GM21423 (cell line): ENCODE data around the gene NOC2L.

ENCODE experiments used
- ATAC-seq: cut with Tn5 transposase; IDR thresholded peaks from one replicate; pipeline ENCODE4 v1.9.1; 2021; ENCODE audit warnings: mild to moderate bottlenecking, moderate library complexity; ENCODE audit not compliant: unreplicated experiment

Gene NOC2L

GRCh38 chr1:919271-919872, 39.7 kb downstream of the NOC2L start:
- no peak for ATAC-seq

DNA sequence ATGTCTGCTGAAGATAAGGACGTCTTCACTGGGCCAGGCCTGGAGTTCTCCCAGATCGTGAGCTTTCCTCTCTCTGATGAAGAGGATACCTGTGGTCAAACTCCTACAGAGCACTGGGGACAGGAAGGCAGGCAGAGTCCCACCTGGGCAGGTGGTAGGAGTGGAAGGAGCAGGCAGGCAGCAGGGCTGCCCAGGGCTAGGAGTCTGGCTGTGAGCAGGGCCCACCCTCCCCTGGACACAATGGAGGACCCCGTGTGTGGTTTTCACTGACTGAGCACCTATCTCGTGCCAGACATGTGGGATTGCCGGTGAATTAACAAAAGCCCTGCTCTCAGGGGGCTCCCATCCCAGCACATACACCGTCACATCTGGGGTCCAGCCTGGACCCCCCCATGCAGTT, 40.2 kb downstream of the NOC2L start:
- no peak for ATAC-seq

DNA sequence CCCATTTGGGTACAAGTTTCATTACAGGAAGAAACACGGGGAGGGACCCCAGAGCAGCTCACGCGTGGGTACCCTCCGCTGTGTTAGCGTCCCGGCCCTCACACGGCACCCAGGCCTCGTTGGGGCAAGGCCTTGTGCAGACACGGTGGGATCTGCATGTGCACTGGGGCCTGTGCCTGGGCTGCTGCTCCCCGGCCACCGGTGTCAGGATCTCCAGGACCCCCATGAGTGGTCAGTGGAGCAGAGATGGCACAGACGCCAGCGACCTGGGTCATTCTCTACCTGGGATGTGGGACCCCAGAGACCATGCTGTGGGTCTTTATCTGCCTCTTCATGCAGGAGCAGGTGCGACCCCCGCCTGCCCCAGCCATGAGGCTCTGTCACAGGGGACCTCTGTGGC, 40.7 kb downstream of the NOC2L start:
- ATAC-seq: no peak

DNA sequence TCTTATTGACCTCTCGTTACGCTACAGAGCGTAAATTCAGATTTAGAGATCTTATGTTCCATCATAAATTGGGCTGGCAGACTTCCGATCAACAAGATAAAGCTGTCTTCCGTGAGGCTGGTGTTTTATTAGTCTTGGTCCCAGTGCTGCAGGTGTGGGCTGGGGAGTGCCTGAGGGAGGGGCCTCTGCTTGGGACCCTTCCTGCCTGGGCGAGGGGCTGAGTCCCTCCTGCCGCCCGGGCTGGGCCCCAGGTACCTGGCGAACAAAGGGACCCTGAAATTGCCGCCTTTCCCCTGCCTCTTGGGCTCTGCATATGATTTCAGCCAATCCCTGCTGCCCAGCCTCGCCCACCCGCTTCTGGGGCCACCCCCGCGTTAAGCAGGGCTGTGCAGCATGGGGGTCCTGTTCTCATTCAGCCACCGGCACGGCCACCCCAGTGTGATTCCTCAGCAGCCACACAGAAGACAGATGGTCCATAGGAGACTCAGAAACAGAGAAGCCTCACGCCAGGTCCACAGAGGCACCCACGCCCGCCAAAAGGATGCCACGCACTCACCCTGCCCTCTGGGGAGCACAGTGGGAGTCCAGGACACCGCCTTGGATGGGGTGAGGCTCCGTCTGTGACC, 41.5 kb downstream of the NOC2L start:
- ATAC-seq: no peak

- no peak for ATAC-seq
These were observed 42.0 kb downstream of the NOC2L start for GRCh38 chr1:917076-917459.

- no peak for ATAC-seq
These were observed 42.6 kb downstream of the NOC2L start for GRCh38 chr1:916173-917075.

DNA sequence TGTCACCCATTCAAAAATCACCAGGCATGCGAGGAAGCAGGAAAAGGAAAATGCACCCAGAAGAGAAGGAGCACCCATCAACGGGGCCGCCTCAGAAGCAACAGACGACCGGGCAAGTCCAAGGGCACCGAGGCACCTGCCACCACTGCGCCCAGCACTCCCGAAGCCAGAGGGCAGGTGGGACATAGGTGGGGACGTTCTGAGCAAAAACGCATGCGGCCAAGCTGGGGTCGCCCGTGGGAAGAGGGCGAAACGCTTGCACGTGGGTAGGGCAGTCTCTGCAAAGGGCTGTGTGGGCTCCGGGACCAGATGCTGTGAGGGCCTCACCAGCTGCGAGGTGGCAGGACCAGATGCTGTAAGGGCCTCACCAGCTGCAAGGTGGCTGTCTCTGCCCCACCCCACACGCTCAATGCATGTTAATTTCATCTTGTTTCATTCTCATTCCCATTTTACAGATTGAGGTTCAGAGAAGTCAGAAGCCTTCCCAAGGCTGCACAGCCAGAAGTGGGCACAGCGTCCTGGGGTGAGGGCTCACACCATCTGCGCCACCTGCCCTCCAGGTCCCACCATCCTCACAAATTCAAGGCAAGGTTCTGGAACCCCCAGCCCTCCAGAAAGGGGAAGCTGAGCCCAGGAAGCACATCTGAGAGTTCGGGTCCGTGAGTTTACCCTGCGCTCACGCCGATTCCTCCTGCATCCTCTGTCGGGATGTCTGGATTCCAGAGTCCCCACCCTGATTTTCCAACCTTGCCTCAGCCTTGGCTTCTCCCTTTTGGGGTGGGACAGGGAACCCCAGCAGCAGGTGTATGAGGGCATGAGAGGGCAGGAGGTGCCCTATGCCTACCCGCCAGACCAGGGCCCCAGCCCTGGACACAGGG, 43.5 kb downstream of the NOC2L start:
- no peak for ATAC-seq

DNA sequence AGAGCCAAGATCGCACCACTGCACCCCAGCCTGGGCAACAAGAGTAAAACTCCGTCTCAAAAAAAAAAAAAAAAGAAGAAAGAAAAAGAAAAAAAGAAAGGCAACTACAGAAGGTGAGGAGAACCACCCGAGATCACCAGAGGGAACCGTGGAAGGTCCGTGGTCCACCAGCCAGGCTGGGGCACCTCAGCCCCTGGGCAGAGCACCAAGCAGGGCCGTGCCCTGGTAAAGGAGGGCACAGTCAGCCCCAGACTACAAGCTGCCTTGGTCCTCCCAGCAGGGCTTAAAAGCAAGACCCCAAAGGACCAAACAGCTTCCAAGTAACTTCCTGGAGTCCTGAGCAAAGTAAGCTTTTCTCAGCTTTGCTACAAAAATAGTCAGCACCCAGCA, 44.2 kb downstream of the NOC2L start:
- no peak for ATAC-seq

DNA sequence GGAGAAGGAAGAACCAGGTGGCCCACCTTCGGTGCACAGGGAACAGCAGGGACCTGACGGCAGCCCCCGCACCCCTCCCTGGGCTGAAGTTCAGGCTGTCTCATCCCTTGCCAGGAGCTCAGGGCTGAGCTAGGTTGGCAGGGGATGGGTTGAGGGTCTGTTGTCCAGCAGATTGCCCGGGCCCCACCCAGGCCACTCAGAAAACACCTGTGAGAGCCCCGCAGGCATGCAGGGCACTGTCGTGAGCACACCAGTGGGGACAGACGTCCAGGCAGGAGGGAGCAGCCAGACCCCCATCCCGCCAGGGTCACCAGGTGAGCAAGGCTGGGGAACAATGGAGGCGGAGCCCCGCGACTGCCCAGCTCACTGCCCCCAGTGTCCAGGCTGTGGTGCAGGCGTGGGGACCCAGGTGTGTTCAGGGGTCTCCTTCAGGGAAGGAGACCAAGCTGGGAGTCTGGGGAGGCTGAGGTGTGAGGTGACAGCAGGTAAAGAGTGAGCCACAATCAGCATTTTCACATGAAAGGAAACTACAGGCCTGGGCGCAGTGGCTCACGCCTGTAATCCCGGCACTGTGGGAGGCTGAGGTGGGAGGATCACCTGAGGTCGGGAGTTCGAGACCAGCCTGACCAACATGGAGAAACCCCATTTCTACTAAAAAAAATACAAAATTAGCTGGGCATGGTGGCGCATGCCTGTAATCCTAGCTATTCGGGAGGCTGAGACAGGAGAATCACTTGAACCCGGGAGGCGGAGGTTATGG, 44.7 kb downstream of the NOC2L start:
- ATAC-seq: no peak

- ATAC-seq: no peak
These were observed 45.4 kb downstream of the NOC2L start for GRCh38 chr1:913491-914130.

DNA sequence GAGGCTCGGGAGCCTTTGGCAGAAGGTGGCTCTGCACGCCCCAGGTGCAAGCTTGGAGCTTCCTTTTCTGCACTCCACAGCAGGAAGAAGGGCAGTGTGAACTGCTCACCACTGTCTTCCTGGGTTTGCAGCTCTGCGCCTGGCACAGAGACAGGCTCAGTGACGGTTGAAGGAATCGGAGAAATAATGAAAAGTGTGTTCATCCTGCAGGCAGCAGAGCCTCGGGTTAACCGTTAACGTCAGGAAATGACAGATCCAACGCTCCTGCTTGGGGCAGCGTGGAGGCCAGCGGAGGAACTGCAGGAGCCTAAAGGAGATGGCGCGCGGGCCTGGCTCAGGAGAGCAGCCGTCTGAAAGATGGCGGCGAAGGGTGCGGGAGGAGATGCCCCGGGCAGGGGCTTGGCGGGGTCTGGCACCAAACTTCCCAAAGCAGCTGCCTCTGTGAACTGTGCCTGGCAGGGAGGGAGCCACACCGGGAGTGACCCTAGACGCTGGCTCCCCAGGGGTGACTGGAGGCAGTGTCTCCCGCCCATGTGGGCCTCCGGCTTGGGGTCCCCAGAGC, 46.2 kb downstream of the NOC2L start:
- no peak for ATAC-seq

GRCh38 chr1:911875-912739, 46.9 kb downstream of the NOC2L start:
- no peak for ATAC-seq

DNA sequence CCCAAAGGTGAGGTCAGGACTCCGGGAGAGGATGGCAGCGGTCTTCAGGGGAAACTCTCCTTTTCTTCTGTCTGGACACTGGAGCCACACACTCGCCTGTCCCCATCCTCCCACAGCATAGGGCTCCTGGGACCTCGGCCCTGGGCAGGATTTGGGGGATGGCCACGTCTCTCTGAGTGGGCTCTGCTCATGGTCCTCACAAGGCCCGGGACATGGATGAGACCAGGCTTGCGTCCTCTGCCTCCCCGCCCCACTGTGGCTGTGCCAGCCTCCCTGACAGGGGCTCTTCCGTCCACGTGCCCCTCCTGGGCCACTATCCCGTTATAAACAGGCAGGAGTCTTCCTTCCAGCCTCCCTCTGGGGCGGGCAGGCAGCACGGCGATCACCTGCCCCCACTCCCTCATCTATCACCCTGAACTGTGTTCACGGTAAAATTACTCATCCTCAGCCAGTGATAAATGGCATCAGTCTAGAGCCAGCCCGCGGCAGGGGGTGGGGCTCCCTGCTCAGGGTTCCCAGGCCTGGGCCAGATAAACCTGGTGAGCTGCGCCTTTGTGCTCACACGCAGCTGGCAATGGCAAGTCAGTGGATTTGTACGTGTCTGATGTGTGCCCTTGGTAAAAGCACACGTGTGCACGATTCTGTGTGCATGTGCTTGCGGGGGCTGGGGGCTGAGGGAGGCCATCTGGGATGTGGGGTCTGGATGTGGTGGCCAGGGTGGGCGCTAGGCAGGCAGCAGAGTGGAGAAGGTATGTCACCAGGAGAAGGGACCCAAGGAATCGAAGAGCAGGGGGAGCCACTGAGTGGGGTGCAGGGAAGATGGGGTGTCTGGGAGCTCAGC, 48.0 kb downstream of the NOC2L start:
- ATAC-seq: no peak

GRCh38 chr1:910311-910880, 48.7 kb downstream of the NOC2L start:
- no peak for ATAC-seq

GRCh38 chr1:909861-910310, 49.2 kb downstream of the NOC2L start:
- no peak for ATAC-seq

DNA sequence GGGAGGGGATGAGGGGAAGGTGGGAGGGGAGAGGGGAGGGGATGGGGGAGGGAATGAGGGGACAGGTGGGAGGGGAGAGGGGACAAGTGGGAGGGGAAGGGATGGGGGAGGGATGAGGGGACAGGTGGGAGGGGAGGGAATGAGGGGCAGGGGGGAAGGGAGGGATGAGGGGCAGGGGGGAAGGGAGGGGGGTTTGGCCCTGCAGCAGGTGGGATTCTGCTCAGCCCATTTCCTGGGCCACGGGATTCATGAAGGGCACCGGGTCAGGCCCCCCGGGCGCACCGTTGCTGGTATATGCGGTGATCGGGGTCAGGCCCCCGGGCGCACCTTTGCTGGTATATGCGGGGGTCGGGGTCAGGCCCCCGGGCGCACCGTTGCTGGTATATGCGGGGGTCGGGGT, 50.4 kb downstream of the NOC2L start:
- no peak for ATAC-seq
